ENCODE measurements around the gene GALNT16.

- TF ChIP-seq CTCF (conservative IDR thresholded peaks at IDR 0.05; ENCODE audit: low read depth, low read length) (no peak), EZH2 (IDR thresholded peaks at IDR 0.05; ENCODE audit: low read length, unreplicated experiment) (no peak), EZH2phosphoT487 (IDR thresholded peaks at IDR 0.05; ENCODE audit: borderline replicate concordance, low read length) (no peak)
Measured at GRCh38 chr14:69237584-69237983, 22.4 kb upstream of the GALNT16 start.

All from PC-3 (cell line).